Muscle of back (tissue), 13 donors: Measurements from ENCODE around the gene AGGF1. TPM values are rescaled to one million over a fixed set of nuclear protein-coding genes. Genes with fewer than 3 reads are reported as not detected.
"Not testable (repeated sequence)": the region's sequence is repeated elsewhere in the genome, so short reads cannot be mapped to it uniquely, and the experiment has no call there.

Source experiments
- DNase-seq, 3 donors: peaks; one replicate each; pipeline versions ENCODE4 v3.0.0 to v3.0.0-alpha.2; 2013
- long read RNA-seq, 9 donors: transcript quantifications; one replicate each; lab custom pipeline, GENCODE V29; 2026
- polyA plus RNA-seq, 10 donors: library from polyadenylated mRNA; unstranded; fragments of 120-200 nt; gene quantifications; one replicate each; pipeline ENCODE4 v1.2.1, GENCODE V29; 2013; ENCODE audit not compliant: insufficient read length in 10 of 10

The AGGF1 gene, protein sequence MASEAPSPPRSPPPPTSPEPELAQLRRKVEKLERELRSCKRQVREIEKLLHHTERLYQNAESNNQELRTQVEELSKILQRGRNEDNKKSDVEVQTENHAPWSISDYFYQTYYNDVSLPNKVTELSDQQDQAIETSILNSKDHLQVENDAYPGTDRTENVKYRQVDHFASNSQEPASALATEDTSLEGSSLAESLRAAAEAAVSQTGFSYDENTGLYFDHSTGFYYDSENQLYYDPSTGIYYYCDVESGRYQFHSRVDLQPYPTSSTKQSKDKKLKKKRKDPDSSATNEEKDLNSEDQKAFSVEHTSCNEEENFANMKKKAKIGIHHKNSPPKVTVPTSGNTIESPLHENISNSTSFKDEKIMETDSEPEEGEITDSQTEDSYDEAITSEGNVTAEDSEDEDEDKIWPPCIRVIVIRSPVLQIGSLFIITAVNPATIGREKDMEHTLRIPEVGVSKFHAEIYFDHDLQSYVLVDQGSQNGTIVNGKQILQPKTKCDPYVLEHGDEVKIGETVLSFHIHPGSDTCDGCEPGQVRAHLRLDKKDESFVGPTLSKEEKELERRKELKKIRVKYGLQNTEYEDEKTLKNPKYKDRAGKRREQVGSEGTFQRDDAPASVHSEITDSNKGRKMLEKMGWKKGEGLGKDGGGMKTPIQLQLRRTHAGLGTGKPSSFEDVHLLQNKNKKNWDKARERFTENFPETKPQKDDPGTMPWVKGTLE
- 10 to 100 TPM; 14.9 to 18.1 (median 15.9) TPM for polyA plus RNA-seq
- long read RNA-seq, donor 1, full-length matches to known transcripts, result 2 of 2 reads
- long read RNA-seq, donor 1, partial matches to known transcripts, result 0 of 2 reads
- long read RNA-seq, donor 1, other reads (novel, unspliced or antisense), result 0 of 2 reads
- long read RNA-seq, donor 2, full-length matches to known transcripts, result 1 of 1 reads
- long read RNA-seq, donor 2, partial matches to known transcripts, result 0 of 1 reads
- long read RNA-seq, donor 2, other reads (novel, unspliced or antisense), result 0 of 1 reads
- long read RNA-seq, donor 3, result 0 reads
- long read RNA-seq, donor 4, full-length matches to known transcripts, result 3 of 3 reads
- long read RNA-seq, donor 4, partial matches to known transcripts, result 0 of 3 reads
- long read RNA-seq, donor 4, other reads (novel, unspliced or antisense), result 0 of 3 reads
- long read RNA-seq, donor 5, full-length matches to known transcripts, result 6 of 6 reads
- long read RNA-seq, donor 5, partial matches to known transcripts, result 0 of 6 reads
- long read RNA-seq, donor 5, other reads (novel, unspliced or antisense), result 0 of 6 reads
- long read RNA-seq, donor 6, full-length matches to known transcripts, result 3 of 3 reads
- long read RNA-seq, donor 6, partial matches to known transcripts, result 0 of 3 reads
- long read RNA-seq, donor 6, other reads (novel, unspliced or antisense), result 0 of 3 reads
- long read RNA-seq, donor 7, full-length matches to known transcripts, result 3 of 3 reads
- long read RNA-seq, donor 7, partial matches to known transcripts, result 0 of 3 reads
- long read RNA-seq, donor 7, other reads (novel, unspliced or antisense), result 0 of 3 reads
- long read RNA-seq, donor 8, full-length matches to known transcripts, result 4 of 17 reads
- long read RNA-seq, donor 8, partial matches to known transcripts, result 13 of 17 reads
- long read RNA-seq, donor 8, other reads (novel, unspliced or antisense), result 0 of 17 reads
- long read RNA-seq, donor 9, full-length matches to known transcripts, result 1 of 1 reads
- long read RNA-seq, donor 9, partial matches to known transcripts, result 0 of 1 reads
- long read RNA-seq, donor 9, other reads (novel, unspliced or antisense), result 0 of 1 reads

DNA sequence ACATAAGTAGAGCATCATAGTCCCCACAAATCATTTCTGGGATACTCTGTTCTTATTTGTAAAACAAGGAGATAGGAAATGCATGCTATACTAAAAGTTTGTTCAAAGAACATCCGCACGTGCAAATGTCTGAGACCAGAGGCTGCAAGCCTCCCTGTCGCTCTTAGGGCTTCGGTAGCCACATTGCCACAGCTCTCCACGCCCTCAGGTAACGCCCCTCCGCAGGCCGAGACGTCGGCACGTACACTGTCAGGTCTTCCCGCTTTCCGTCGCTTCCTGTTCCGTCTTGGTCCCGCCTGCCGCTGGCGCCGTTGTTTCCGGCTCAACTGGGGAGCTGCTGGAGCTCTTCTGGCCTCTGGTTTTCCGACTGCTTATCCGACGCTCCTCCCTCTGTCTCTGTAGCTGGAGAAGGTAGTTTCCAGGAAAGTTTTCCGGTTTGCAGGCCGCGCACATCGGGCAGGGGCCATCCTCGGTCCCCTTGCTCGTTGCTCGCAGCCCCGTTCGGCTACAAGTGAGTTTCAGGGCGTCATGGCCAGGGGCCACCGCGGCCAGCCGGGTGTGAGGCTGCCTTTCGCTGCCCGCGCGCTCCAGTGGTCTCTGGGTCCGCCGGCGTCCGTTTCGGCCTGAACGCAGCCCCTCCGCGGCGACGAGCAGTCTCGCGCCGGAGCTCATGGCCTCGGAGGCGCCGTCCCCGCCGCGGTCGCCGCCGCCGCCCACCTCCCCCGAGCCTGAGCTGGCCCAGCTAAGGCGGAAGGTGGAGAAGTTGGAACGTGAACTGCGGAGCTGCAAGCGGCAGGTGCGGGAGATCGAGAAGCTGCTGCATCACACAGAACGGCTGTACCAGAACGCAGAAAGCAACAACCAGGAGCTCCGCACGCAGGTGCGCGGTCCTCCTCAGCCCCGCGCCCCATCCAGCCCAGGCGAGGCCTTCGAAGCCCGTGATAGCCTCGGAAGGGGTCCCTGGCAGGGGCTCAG, at the start of gene AGGF1:
Gene AGGF1 (plus strand): TSS at position 308 of the 975 bp plus-strand sequence. CDS start 363 bp downstream, at position 671.
- DNase-seq, result peak; percentile 94 to 98 (median 94)

GRCh38 chr5:76980518-76981144, 49.6 kb upstream of the AGGF1 start:
- no peak for DNase-seq

DNA sequence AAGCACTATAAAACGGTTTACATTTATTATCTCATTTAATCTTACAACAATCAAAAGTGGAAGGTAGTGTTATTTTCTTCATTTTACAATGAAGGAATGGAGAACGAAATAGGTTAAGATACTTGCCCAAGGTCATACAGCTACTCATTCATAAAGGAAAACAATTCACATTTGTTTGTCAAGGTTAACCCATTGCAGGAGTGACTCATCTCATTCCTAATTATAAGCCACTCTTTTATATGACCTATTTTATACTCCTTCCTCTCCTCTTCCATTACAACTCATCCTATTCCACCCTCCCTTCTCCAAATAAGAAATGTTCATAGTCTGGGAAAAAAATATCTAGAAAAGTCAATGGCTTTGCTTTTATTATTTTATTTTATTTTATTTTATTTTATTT, 47.8 kb upstream of the AGGF1 start:
- DNase-seq, result no peak

GRCh38 chr5:76983468-76983867, 46.7 kb upstream of the AGGF1 start:
- no peak for DNase-seq

DNA sequence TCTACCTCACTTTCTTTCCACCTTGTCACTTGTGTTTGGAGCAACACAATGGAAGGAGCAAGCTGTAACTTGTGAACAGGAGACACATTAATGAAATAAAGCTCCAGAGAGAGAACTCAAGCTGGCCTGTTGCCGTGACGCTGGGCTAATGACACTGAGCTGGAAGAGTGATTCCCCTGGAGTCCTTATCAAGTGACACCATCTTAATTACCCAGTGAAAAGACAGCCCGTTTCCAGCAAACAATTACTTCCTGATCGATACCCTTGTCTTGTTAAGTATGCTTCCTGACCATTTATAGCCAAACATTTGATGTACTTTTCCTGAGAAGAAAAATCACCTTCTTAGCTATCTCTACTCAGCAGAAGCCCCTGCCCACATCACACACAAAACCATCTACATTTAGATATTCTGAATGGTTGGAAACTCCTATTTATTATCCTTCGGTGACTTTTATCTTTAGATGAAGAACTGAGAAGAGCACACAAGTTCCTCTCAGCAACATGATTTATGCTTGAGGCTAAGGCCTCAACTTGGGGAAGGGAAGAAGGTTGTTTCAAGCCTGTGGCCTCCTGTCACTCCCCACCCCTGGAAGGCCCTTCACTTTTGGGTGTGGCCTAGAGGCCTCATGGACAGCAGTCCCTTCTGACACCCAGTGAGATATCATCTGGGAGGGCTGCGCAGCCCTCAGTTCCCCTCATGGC, 43.2 kb upstream of the AGGF1 start:
- DNase-seq, result no peak

- no peak for DNase-seq
Observed at GRCh38 chr5:76990899-76991459, 39.2 kb upstream of the AGGF1 start.

DNA sequence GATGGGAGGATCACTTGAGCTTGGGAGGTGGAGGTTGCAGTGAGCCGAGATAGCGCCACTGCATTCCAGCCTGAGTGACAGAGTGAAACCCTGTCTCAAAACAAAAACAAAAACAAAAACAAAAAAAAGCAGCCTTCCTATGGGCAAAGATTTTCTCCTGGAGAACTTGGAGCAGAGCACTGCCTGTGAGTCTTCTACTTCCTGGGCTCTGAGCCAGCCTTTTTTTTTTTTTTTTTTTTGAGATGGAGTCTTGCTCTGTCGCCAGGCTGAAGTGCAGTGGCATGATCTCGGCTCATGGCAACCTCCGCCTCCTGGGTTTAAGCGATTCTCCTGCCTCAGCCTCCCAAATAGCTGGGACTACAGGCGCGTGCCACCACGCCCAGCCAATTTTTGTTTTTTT, 36.8 kb upstream of the AGGF1 start:
- not testable (repeated sequence) for DNase-seq

DNA sequence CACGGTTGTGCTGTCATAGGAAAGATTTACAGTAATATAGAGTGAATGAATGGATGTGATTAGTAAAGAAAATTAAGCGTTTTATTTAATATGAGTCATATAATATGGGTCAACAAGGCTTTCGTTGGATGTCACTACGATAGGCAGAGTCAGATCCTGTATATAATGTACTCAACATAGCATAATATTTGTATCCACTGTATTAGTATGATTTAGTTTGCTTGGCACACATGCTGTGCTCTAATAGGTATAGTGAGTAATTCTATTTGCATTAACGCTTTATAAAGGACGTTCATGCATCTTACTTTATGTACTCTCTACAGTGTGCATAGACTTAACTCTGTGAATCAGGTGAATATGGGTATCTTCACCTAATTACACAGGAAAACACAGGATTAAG, 35.9 kb upstream of the AGGF1 start:
- DNase-seq, result no peak

- not testable (repeated sequence) for DNase-seq
Observed at GRCh38 chr5:76998251-76998650, 32.0 kb upstream of the AGGF1 start.

GRCh38 chr5:76999451-76999850, 30.8 kb upstream of the AGGF1 start:
- peak in 1 of 3 donors; percentile 20 for DNase-seq

GRCh38 chr5:77003246-77003645, 27.0 kb upstream of the AGGF1 start:
- no peak for DNase-seq

- no peak for DNase-seq
Observed at GRCh38 chr5:77006124-77006523, 24.1 kb upstream of the AGGF1 start.

GRCh38 chr5:77008413-77008812, 21.8 kb upstream of the AGGF1 start:
- no peak for DNase-seq

DNA sequence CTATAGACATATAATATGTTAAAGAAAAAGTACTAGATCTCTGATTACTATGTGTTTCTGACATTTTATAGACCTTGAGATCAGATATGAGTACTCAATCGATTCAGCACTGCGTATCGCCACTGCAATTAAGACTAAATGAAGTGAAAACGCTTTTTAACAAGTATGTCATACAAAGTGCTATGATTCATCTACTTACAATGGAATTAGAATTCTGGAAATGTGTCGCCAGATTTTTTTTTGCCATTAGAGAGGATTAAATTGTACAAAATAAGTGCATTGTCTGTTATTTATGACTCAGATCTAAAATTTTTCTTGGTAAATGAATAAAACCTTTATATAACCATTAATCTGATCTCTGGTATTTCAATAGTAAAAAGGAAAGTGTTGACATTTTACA, 20.0 kb upstream of the AGGF1 start:
- no peak for DNase-seq

- DNase-seq, result no peak
Observed at GRCh38 chr5:77011498-77011897, 18.7 kb upstream of the AGGF1 start.

DNA sequence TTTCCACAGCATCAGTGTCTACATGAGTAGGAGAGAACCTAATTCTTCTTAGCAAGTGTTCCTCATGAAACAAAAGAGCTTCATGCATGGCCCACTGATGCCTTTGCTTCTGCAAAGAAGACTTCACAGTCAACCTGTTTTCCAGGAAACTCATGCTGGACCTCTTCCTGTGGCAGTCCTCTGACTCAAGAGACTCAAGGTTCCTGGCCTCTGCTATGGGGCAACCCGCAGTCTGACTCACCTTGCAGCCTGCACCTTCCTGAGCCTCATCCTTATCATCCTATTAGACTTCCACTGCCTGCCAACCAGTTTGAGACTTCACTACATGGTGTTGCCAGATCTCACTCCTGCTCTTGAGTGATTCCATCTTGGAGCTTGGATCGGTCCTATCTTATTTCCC, 17.6 kb upstream of the AGGF1 start:
- no peak for DNase-seq

DNA sequence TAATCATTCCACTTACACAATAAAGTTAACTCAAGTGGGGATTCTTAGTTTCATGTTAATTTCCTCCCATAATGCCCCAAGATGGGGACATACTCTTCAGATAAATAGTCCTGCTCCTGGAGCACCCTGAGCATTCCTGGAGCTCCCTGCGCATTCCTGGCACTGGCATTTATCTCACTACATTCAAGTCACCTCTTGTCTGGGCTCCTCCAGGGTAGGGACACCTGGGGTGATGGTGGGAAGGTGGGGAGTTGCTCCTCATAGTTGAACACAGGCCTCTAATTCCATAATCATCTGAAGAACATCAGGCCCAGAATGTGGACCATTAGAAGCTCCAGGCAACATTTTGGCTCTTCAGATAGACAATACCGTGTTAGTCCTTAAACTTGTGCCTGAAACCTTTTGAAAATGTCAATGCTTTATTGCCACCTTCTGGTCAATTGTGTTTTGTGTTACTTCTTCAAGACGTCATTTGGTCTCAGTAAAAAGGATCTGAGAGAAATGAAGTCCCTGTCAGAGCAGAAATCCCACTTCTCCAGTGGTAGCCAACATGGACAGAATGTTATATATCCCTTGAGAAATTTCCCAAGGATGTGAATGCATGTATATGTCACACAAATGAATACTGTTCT, 14.2 kb upstream of the AGGF1 start:
- peak; percentile 26 to 65 (median 35) for DNase-seq
